GM12891 (cell line): ENCODE data around the gene COMMD1.

Source experiments
- POLR2A ChIP-seq: IDR thresholded peaks from 2 replicates; pipeline ENCODE4 v1.6.1; 2011; ENCODE audit warnings: low read depth, low read length, control low read depth
- POLR2AphosphoS5 ChIP-seq: IDR thresholded peaks from 2 replicates; pipeline ENCODE4 v1.6.1; 2011; ENCODE audit warnings: low read depth, low read length, control low read depth
- TAF1 ChIP-seq: IDR thresholded peaks from 2 replicates; pipeline ENCODE4 v1.6.1; 2011; ENCODE audit warnings: low read depth, low read length, control low read depth

DNA sequence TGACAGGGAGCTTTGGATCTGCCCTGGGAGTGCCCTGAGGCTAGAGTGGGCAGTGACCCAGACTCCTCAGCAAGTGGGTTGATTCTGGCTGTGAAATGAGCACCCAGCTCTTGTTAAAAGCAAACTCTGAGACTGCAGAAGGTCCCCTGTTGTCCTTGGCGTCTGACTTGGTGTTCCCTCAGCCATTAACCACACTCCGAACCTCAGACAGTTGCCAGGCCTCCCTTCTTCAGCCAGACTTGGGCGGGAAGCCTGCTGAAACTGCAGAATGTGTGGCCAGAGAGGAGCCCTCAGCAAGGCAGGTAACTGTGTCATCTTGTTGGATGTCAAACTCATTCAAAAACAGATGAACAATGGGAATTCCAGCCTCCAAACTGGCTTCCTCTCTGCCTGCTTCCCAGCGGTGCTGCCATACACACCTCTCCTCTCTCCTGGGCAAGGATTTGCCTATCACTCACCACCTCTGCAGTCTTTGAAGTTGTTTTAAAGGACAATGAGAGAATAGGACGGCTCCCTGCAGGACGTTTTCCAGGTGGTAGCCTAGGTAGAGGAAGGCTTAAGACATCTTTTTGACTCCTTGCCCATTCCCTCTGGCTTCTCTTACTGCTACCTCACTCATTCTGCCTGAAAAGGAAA lies 251.5 kb downstream of the COMMD1 start:
- TF ChIP-seq POLR2A: no peak
- TF ChIP-seq POLR2AphosphoS5: no peak
- TF ChIP-seq TAF1: no peak
